GM12873 (cell line): ENCODE measurements around the gene ABCA4.

Experiments
- CTCF ChIP-seq: IDR thresholded peaks from 2 replicates; pipeline ENCODE4 v1.5.1; 2012; ENCODE audit warnings: low read depth, mild to moderate bottlenecking, moderate library complexity, low read length, control low read depth; ENCODE audit not compliant: insufficient read depth; ENCODE audit errors: missing control alignments

The ABCA4 gene

DNA sequence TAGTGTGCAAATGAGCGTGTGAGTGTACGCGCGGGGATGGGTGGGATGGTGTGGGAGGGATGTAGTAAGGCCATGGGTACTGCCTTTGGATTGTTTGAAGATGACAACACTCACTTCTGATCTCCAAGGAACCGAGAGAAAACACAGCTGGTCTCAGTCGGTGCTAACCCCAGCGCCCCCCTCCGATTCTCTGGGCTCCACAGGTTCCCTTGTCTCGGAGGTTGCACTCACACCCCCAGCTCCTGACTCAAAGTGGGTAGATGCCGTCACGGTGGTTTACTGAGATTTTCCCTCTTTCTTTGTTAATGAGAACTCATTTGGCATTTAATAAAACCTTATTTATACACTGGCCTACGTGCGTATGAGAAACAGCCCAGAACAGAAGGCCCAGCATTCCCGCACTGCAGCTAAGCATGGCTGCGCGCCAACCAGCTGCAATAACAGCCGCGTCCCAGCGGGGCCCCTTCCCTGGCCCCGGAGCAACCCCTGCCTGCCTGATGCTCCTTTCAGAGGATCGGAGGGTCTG is 25.8 kb downstream of the ABCA4 start:
- no peak for TF ChIP-seq CTCF

GRCh38 chr1:94094469-94095111 is 26.4 kb downstream of the ABCA4 start:
- no peak for TF ChIP-seq CTCF

- no peak for TF ChIP-seq CTCF
These were observed 27.0 kb downstream of the ABCA4 start for GRCh38 chr1:94093996-94094395.

DNA sequence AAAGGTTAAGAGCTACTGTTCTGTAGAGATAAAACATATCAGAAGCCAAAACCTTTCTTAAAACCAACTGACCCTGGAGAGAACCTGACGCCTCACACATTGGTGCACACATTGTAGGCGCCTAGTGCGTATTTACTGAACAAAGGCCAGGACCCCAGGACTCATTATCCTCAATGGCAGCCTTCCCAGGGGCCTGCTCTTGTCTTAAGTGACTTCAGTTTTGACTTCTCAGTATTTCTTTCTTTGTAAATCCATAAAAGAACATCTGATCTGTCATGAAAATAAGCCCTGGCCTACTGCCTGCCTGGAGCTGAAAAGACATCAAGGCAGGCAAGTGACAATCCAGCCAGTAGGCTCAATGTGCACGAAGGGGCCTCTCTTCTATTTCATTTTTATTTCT is 27.6 kb downstream of the ABCA4 start:
- TF ChIP-seq CTCF, result no peak

DNA sequence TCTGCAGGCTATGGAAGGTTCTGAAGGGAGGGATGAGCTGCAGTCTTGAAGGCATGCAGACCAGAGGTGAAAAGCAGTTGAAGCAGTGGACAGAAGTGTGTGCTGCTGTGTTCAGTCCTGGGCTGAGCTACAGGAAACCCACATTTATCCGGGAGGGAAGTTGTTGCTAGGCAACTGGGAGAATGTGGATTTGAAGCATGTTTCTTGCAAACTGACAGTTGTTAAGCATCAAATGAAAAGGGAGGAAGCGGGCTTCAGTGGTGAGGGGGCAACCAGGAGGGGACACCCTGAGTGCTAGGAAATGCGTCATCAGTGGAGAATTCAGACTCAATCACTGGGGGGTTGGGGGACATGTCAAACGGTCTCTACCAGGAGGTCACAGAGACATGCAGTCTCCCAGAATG is 28.7 kb downstream of the ABCA4 start:
- no peak for TF ChIP-seq CTCF

GRCh38 chr1:94090761-94091160 is 30.2 kb downstream of the ABCA4 start:
- no peak for TF ChIP-seq CTCF

- no peak for TF ChIP-seq CTCF
These were observed 33.8 kb downstream of the ABCA4 start for GRCh38 chr1:94087193-94087592.
